ENCODE measurements around the gene STXBP6.
A peak's percentile ranks its signal among the peaks of the same experiment; 100 is the strongest.

The STXBP6 gene

GRCh38 chr14:24761141-24761540 is 288.8 kb downstream of the STXBP6 start:
- TF ChIP-seq, protein P1, sequence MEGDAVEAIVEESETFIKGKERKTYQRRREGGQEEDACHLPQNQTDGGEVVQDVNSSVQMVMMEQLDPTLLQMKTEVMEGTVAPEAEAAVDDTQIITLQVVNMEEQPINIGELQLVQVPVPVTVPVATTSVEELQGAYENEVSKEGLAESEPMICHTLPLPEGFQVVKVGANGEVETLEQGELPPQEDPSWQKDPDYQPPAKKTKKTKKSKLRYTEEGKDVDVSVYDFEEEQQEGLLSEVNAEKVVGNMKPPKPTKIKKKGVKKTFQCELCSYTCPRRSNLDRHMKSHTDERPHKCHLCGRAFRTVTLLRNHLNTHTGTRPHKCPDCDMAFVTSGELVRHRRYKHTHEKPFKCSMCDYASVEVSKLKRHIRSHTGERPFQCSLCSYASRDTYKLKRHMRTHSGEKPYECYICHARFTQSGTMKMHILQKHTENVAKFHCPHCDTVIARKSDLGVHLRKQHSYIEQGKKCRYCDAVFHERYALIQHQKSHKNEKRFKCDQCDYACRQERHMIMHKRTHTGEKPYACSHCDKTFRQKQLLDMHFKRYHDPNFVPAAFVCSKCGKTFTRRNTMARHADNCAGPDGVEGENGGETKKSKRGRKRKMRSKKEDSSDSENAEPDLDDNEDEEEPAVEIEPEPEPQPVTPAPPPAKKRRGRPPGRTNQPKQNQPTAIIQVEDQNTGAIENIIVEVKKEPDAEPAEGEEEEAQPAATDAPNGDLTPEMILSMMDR (IDR thresholded peaks at IDR 0.05) = peak; percentile 16; the same call in 1 of the 2 replicates

Data from LNCAP (cell line).